Spleen (tissue), 7 donors: Measurements from ENCODE around the gene DHDH.

ENCODE experiments used
- CTCF ChIP-seq, 11 experiments: fragments of 200-600 bp in 7 of 11; fragments of 450-650 bp in 4 of 11; sonication (generic) in 4 of 11; IDR thresholded peaks in 8 of 11; conservative IDR thresholded peaks in 3 of 11; 1 replicate in 7 of 11; 2 replicates in 4 of 11; pipeline versions ENCODE4 v1.4.0 to v1.8.0; 2016 to 2021; ENCODE audit warnings: antibody characterized with exemption in 11 of 11, inconsistent platforms in 4 of 11, mild to moderate bottlenecking in 1 of 11
- POLR2A ChIP-seq, 3 donors: fragments of 450-650 bp; IDR thresholded peaks; one replicate each; pipeline ENCODE4 v1.5.1; 2017; ENCODE audit warnings: antibody characterized with exemption in 3 of 3, mild to moderate bottlenecking in 1 of 3
- POLR2AphosphoS5 ChIP-seq, 3 donors: sonication (generic); formaldehyde crosslinking; IDR thresholded peaks; one replicate each; pipeline ENCODE4 v1.5.1; 2017; ENCODE audit warnings: antibody characterized with exemption in 3 of 3
- donor health status: DM: no; HTN: no; CAD: no; lungs with moderate emphysema.
- donor health status: DM: no; HTN: no; CAD: no.
- donor health status: DM: no; HTN: no; CAD: no.

GRCh38 chr19:48969276-48970138 is 36.0 kb downstream of the DHDH start:
- no peak for TF ChIP-seq CTCF (IDR thresholded peaks at IDR 0.05 in 8 of 11, conservative IDR thresholded peaks at IDR 0.05 in 3 of 11)
- peak; percentile 43 to 63 (median 62) for TF ChIP-seq POLR2AphosphoS5 (IDR thresholded peaks at IDR 0.05)
- no peak for TF ChIP-seq POLR2A (IDR thresholded peaks at IDR 0.05)
